Retinal pigment epithelial cell (primary cell): ENCODE measurements around the gene MARCO.

ENCODE experiments used
- DNase-seq: peaks from one replicate; pipeline ENCODE4 v3.0.0-alpha.2; 2010; ENCODE audit warnings: low read depth
- H3K4me3 ChIP-seq: 2 replicates; pipeline ENCODE4 v1.5.1; 2011; ENCODE audit warnings: mild to moderate bottlenecking, low read length, control low read depth, moderate library complexity
- TF ChIP-seq, protein P1 (sequence below): conservative IDR thresholded peaks from 2 replicates; pipeline ENCODE4 v1.5.1; 2011; ENCODE audit warnings: low read depth, low read length, control low read depth, inconsistent platforms

MARCO gene

DNA sequence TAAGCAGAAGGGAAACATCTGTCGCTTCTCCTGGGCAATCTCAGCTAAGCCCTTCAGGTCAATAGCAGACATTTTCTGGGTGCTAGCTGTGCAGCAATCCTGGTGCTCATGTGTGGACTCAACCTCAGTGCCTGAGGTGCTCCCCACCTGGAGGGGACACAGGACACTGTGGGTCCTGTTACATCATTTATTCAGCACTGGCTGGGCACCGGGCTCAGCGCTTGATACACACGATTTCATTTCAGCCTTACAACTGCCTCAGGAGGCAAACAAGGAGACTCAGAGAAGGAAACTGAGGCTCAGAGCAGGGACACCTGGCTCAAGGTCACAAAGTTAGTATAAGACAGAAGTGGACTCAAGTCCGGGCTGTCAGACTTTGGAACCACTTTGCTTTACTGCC lies 46.7 kb downstream of the MARCO start:
- TF ChIP-seq, protein P1, sequence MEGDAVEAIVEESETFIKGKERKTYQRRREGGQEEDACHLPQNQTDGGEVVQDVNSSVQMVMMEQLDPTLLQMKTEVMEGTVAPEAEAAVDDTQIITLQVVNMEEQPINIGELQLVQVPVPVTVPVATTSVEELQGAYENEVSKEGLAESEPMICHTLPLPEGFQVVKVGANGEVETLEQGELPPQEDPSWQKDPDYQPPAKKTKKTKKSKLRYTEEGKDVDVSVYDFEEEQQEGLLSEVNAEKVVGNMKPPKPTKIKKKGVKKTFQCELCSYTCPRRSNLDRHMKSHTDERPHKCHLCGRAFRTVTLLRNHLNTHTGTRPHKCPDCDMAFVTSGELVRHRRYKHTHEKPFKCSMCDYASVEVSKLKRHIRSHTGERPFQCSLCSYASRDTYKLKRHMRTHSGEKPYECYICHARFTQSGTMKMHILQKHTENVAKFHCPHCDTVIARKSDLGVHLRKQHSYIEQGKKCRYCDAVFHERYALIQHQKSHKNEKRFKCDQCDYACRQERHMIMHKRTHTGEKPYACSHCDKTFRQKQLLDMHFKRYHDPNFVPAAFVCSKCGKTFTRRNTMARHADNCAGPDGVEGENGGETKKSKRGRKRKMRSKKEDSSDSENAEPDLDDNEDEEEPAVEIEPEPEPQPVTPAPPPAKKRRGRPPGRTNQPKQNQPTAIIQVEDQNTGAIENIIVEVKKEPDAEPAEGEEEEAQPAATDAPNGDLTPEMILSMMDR: no peak
- no peak for DNase-seq
- H3K4me3 ChIP-seq: no peak overlapping the region

DNA sequence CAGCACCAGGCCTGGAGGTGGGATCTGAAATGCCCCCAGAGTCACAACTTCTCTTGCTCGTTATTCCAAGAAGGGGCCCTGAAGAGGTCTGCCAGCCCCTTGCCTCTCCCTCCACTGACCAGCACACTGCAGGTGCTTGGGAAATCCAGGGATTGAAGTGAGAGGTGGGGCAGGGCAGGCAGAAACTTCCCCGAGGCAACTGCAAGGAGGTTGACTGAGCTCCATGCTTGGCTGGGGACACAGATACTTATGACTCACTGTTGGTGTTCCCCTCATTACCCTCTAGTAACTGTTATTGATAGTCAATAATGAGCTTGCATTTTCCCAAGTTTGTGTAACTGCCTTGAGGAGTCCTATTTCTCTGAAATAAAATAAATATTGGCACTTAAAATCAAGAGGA lies 47.5 kb downstream of the MARCO start:
- TF ChIP-seq, protein P1: no peak
- no peak overlapping the region for H3K4me3 ChIP-seq
- DNase-seq: no peak

DNA sequence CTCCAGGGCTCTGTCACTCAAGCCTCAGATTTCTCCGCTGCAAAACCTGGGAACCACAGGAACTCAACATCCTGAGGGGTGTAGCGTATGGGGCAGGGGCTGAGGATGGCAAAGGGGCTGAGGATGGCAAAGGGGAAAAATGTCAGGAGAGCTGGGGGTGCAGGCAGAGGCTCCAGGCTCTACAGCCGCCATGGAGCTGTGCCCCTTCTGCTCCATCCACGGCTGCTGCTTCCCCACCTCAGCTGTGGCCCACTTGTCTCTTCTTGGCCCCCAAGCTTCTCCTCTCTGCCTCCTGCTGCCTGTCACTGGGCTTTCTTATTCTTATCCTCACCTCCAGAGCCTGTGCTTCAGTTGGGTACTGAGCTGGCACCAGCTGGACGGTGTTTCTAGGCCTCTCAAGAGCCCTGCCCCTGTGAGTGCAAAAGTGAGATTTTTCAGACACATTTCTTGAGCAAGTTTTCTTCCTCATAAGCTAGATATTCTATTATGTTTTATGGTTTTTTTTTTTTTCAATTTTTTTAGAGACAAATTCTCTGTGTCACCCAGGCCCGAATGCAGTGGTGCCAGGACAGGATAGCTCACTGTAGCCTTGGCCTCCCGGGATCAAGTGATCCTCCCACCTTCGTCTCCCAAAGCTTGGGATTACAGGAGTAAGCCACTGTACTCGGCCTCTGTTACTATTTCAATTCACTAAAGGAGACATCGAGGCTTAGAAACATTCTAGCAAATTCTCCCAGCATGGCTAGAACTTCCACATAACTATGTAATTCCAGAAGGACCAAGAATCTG lies 49.0 kb downstream of the MARCO start:
- no peak overlapping the region for H3K4me3 ChIP-seq
- no peak for DNase-seq
- TF ChIP-seq, protein P1: no peak

DNA sequence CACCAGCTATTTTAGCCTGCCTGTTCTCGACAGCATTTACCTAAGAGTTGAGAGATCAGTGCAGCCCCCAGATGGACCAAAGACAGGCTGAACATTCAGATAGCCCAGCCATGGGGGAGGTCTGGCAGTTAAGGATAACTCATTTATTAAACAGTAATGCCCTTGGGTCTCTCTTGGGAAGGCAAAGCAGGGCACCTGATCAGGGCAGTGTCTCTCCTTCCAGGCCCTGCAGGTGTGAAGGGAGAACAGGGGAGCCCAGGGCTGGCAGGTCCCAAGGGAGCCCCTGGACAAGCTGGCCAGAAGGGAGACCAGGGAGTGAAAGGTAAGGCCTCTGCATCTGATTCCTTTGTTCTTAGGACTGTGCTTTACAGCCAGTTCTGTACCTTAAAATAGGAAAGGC lies 49.6 kb downstream of the MARCO start:
- no peak overlapping the region for H3K4me3 ChIP-seq
- no peak for DNase-seq
- TF ChIP-seq, protein P1: no peak

DNA sequence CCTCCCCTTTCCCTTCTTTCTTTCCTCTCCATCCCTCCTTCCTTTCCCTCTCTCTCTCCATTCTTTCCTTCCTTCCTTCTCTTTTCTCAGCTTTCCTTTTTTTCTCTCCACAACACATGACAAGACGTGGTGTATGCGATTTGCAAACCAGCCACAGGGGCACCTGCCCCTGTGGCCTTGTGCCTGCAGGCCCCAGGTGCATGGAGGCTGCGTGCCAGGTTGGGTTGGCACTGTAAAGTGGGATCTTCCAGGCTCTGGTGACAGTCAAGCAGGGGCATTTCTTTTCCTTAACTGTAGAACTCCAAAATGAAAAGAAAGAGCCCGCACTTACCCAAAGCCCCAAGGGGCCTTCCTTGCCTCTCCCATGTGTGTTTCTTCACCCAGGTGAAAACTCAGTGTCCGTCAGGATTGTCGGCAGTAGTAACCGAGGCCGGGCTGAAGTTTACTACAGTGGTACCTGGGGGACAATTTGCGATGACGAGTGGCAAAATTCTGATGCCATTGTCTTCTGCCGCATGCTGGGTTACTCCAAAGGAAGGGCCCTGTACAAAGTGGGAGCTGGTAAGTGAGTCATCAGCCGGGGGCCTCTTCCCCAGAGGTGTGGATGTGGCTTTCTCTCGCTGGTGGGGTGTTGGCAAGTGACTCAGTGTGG lies 50.9 kb downstream of the MARCO start:
- TF ChIP-seq, protein P1: no peak
- no peak for DNase-seq
- no peak overlapping the region for H3K4me3 ChIP-seq

DNA sequence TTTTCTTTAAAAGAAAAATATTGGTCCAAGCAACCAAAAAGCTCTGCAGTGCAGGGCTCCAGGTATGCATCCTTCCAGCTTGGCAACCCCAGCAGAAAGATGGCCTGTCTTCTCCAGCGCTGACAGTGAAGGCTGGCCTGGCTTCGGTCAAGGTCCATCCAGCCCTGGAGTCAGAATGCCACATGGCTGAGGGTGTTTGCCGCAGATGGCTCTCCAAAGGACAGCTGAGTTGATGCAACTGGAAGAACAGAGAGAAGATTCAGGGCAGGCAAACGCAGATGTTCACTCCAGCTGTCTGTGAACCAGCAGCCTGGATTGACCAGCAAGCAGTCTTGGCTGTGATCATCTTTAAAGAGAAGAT lies 51.4 kb downstream of the MARCO start:
- DNase-seq: no peak
- TF ChIP-seq, protein P1: no peak
- H3K4me3 ChIP-seq: no peak overlapping the region

DNA sequence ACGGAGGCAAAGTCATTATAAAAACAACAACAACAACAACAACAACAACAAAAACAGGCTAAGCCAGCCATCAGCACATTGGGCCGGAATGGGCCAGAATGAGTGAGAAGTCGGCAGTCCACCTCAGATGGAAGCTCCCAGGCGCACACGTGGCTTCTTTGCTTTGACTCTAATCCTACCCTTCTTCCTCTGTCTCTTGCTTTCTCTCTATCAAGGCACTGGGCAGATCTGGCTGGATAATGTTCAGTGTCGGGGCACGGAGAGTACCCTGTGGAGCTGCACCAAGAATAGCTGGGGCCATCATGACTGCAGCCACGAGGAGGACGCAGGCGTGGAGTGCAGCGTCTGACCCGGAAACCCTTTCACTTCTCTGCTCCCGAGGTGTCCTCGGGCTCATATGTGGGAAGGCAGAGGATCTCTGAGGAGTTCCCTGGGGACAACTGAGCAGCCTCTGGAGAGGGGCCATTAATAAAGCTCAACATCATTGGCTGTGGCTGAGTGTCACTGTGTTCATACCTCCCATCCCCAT lies 52.2 kb downstream of the MARCO start:
- H3K4me3 ChIP-seq: no peak overlapping the region
- TF ChIP-seq, protein P1: no peak
- DNase-seq: no peak
